Dedifferentiated amniotic fluid mesenchymal stem cell (primary cell): Measurements from ENCODE around the gene PDZD4.

ENCODE experiments used
- DNase-seq: peaks from one replicate; pipeline ENCODE4 v3.0.0-alpha.2; 2016; ENCODE audit errors: extremely low spot score

PDZD4 gene

DNA sequence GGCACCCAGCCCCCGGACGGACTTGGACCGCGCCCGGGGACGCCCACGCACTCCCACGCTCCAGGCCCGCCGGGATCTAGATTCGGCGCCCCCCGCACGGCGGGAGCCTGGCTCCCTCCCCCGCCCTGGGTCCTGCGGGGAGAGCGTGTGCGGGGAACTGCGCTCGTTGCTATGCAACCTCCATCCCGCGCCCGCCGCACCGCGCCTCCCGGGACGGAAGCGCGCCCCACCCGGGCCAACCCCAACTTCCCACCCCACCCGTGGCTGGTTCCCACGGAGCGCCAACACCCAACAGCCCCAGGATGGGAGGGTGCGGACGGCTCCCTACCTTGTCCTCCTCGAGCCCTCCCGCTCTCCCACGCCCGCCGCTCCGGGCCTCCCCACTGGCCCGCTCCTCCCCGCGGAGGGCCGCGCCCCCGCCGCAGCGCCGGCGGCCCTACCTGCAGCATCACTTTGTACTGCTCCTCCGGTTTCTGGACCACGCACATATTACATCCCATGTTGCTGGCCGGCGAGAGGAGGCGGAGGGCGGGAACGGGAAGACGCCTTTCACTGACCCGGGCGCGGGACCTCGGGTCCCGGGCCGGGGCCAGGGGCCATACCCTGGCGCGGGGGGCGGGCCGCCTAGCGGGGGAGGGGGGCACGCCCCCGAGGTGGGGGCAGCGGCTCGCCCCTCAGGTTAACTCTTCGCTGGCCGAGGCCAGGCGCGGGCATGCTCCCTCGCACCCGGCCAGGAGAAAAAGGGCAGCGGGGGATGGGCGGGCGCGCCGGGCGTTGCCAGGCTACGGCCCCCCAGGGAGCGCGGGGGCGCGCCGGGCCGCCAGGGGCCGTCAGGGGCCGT lies at the start of gene PDZD4:
TSS of gene PDZD4 (minus strand) at position 746 of the 841 bp plus-strand sequence. CDS start at position 500, 246 bp downstream.
- DNase-seq, result no peak

- no peak for DNase-seq
Measured at GRCh38 chrX:153879741-153880439, 49.5 kb upstream of the PDZD4 start.

DNA sequence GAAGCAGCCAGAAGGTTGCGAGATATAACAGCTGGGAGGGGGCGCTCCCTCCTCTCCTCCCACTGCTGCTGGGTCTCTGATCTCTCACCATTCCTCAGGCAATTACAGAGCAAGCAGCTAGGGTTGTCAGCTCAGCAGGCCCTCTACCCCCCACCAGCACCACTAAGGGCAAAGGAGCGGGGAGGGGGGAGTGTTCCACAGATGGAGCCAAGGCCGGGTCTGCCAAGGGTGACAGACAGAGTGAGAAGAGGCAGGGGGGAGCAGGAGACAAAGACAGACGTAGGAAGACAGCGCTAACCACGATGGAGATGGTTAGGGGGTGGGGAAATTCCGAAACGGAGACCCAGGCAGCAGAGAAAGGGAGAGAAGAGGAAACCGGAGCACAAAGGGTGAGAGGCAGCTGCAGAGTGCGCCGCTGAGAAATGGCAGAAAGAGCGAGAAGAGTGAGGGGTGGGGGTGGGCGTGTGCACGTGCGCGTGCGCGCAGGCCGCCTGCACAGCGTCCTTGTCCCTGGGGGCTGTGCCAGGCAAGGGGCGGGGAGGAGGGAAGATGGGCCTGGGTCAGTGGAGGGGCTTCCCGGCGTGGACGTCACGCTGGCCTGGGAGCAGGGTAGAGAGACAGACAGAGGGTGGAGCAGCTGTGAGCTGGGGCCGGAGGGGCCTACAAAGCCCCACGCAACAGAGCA lies 48.8 kb upstream of the PDZD4 start:
- DNase-seq, result no peak

GRCh38 chrX:153878345-153878744 lies 48.0 kb upstream of the PDZD4 start:
- no peak for DNase-seq

DNA sequence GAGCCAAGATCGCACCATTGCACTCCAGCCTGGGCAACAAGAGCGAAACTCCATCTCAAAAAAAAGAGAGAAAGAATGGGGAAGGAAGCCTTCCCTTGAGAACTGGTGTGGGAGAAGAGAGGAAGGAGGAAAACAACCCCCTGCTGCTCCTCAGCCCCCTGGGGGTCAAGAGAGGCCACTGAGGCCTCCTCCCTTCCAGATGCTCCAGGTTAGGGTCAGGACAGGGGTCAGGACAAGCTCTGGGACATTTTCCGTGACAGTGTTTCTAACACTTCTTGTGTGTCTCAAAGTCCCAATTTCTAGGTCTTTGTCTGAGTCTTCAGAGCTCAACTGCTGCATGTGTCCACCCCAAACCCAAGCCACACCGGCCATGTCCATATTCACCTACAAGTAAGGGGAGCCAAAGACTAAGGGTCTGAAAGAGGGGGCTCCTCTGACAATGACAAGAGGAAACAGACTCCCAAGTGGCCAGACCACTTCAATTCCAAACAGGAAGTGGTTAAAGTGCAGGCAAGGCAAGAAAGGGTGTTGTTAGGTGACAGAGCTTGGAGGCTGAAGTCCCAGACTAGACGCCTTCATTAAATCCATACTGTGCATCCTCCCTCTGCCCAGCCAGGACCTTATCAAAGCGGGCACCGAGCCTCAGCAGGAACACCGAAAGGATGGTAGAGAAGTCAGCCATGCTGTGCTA lies 47.4 kb upstream of the PDZD4 start:
- DNase-seq, result no peak

DNA sequence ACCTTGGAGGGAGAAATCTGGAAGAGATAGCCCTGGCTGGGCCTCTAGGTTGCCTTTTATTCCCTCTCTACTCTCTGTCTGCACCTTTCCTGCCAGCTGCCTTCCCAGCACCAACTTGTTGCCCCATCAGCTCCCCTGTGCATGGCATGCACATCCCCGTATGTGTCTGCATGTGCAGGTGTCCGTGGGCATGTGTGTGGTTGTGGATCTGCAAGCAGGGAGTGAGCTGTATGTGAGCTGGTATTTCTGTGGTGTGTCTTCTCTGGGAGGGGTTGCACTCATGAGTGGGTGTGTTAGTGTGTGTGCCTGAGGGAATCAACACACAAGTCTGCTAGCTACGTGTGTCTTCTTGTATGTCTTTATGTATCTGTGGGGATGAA lies 45.8 kb upstream of the PDZD4 start:
- no peak for DNase-seq

DNA sequence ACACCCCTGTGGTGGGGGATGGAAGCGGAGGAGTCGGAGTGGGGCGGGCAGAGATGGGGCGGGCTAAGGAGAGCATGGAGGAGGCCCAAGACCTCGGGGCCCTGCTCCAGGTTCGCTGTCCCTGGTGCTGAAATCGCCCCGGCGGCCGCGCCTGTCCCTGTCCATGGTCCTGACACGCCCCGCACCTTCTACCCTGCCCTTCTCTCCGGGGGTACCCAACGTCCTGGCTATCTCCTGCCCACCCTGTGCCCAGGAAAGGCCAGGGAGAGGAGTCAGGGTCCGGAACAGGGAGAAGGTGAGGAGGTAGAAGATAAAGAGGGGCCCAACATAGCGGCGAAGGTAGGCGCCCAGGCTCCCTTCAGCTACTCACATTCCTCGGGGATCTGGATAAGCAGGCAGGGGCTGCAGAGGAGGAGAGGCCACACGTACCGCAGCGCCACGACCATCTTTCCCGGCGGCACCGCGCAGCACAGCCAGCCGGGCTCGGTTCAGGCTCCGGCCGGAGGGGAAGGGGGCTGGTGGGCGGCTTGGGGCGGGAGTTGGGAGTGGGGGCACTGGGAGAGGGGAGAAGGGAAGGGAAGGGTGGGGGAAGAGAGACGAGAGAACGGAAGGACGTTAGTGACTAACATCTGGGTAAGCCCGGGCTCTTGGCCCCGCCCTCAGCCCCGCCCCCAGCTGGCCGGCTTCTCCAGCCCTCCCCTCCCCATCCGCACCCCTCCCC lies 45.2 kb upstream of the PDZD4 start:
- no peak for DNase-seq

DNA sequence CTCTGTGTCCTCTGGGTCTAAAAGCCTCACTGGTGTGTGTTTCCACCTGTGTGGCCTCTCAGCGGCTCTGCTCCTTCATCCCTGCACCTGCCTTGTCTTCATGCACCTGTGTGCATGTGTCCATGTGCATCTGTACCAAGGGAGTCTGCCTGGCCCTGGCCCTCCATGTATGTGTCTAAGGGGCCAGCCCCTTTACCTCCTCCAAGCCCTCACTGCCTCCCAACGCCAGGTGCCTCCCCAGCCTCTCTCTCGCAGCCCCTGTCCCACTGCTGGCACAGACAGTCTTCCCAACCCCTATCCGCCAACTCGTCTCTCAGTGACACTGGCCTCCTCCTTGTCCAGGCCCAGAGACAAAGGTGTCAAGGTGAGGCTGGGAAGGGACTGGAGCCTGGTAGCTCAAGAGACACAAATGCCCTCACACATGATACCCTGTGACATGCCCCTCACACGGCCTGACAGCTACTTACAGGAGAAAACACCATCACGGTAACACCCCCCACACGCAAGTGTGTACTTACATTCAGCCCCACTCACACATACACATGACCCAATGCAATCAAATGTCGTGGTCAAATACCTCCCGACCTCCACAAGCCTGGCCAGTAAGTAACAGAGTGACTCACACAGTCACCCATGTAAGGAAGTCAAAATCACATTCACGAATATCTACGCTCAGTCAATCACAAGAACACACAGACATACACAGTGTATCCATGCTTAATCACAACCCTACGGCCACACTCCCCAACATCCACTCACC lies 44.2 kb upstream of the PDZD4 start:
- no peak for DNase-seq

- no peak for DNase-seq
Measured at GRCh38 chrX:153874085-153874365, 43.7 kb upstream of the PDZD4 start.

DNA sequence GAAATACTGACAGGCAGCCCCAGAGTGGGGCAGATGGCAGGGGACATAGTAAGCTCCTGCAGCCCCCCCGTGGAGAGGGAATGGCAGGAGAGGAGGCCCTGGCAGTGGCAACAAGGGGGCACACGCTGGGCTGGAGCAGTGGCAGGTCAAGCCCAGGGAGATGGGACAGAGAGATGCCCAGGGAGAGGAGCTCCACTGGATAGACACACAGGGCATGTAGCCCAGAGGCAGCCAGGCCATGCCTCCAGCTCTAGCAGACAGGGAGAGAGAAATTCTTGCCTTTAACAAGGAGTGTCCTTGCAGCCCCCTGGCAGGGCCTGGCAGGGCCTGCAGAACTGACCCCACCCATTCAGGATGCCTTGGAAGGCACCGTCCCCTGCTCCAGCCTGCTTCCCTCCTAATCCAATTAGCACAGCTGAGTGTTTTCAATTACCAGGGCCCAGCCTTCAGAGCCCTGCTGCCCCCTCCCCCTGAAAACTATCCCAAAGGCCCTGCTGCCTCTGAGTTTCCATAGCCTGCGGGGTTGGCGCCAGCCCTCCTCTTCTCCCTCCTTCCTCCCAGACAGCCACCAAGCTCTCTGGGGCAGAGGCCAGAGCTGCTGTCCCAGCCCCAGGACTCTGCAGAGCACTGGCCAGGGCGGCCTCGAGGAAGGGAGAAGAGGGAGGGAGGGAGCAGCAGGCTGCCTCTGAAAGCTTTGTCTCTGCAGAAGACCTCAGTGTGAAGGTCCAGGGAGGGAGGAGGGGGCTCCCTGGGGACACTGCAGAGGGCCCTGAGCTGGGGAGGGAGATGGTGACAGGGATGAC lies 43.1 kb upstream of the PDZD4 start:
- DNase-seq, result no peak

- DNase-seq, result no peak
Measured at GRCh38 chrX:153871946-153872878, 41.9 kb upstream of the PDZD4 start.

DNA sequence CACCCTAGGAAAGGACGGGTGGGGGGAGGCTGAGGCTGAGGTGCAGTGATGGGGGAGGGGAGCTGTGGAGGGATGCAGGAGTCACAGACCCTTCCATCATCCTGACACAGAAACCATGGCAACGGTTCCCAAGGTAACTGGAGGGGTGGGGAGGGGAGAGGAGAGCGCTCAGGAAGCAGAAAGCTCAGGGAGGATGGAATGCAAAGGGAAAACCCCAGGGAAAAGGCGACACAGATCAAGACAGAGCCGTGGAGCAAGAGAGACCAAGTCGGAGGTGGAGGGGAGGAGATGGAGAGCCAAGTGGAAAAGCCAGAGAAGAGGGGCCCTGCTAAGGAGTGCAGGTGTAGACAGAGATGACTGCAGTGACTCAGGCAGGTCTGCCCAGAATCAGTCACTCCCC lies 41.1 kb upstream of the PDZD4 start:
- DNase-seq, result no peak

GRCh38 chrX:153870791-153871360 lies 40.5 kb upstream of the PDZD4 start:
- no peak for DNase-seq

DNA sequence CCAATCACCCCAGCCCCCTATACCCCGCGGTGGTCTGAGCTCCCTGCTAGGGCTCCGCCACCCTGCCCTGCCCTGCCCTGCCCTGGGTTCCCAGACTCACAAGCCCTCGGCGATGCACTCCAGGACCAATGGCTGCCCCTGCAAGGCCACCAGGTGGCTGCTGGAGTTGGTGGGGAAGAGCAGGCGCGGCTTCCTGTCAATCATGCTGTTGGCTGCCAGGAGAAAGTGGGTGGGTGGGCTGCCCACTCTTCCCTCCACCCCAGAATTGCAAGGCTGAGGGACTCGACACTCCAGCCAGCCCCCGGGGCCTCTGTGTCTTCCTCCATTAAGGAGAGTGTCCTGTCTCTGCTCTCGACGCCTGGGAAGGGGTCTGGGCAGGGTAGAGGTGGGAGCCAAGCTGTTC lies 39.9 kb upstream of the PDZD4 start:
- DNase-seq, result no peak

DNA sequence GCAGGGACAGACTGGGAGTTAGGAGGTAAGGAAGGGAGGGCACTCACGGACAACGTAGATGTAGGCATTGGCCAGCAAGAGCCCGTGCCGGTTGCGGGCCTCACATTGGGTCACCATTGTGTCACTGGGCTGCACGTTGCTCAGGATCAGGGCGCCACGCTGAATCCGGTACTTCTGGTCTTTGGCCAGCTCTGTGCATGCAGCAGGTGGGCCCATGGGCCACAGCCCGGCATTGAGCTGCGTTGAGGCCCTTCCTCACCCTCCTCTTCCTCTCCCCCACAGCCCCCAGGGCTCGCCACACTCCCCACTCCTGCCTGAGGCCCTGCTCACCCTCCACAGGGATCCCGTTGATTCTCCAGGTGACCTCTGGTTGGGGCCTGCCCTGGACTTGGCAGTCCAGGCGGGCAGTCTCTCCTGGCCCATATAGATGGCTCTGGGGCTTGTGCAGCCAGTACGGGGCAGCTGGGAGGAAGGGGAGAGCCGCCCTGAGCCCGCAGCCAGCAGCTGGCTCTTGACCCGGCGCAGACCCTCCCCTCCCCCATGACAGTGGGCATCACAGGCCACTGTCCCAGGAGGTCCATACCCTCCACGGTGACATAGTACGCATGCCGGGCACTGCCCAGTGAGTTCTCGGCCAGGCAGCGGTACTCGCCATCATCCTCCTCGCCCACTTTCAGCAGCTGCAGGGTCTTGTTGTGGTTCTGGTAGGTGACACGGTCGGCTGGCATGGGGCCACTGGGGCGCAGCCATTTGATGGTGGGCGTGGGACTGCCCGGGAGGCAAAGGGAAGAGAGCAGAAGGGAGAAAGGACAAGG lies 39.3 kb upstream of the PDZD4 start:
- no peak for DNase-seq

- no peak for DNase-seq
Measured at GRCh38 chrX:153868576-153869472, 38.5 kb upstream of the PDZD4 start.

- DNase-seq, result no peak
Measured at GRCh38 chrX:153867671-153868070, 37.3 kb upstream of the PDZD4 start.
